Ovary (tissue), 9 donors: ENCODE results near the gene IQGAP2. TPM values are rescaled to one million over a fixed set of nuclear protein-coding genes. Genes with fewer than 3 reads are reported as not detected.

Source experiments
- DNase-seq, 5 donors: peaks; one replicate each; pipeline ENCODE4 v3.0.0-alpha.2; 2019 to 2020
- H3K27ac ChIP-seq, 2 donors: fragments of 200-600 bp; one replicate each; pipeline versions ENCODE4 v1.5.1 to v1.8.0; 2019 to 2022
- H3K27me3 ChIP-seq: fragments of 200-600 bp; one replicate; pipeline ENCODE4 v1.8.0; 2022
- H3K36me3 ChIP-seq: fragments of 200-600 bp; sonication (generic); one replicate; pipeline ENCODE4 v1.5.1; 2019
- H3K4me1 ChIP-seq: one replicate; pipeline ENCODE4 v1.8.1; 2013; ENCODE audit warnings: mild to moderate bottlenecking, moderate library complexity; ENCODE audit not compliant: insufficient read depth
- H3K4me3 ChIP-seq: fragments of 200-600 bp; sonication (generic); one replicate; pipeline ENCODE4 v1.5.1; 2017
- H3K9me3 ChIP-seq, 2 donors: fragments of 200-600 bp in 1 of 2; sonication (generic) in 1 of 2; one replicate each; pipeline versions ENCODE4 v1.5.1 to v1.8.1; 2013 to 2019; ENCODE audit warnings: mild to moderate bottlenecking in 1 of 2, moderate library complexity in 1 of 2
- EP300 ChIP-seq: sonication (generic); formaldehyde crosslinking; IDR thresholded peaks from one replicate; pipeline ENCODE4 v1.6.1; 2017; ENCODE audit warnings: antibody characterized with exemption
- POLR2A ChIP-seq: fragments of 450-650 bp; IDR thresholded peaks from one replicate; pipeline ENCODE4 v1.6.1; 2017; ENCODE audit warnings: antibody characterized with exemption, mild to moderate bottlenecking, moderate library complexity
- WGBS, 3 donors: extraction: QIAGEN DNeasy Blood & Tissue Kit in 1 of 3; methylation state at CpG; one replicate each; pipeline versions ENCODE4 v1.1.5 to v1.1.7; 2013 to 2017; 5-methylcytosine and 5-hydroxymethylcytosine counted together
- intact Hi-C, 4 donors: fragments of 100-400 bp; cut with DNase I; formaldehyde crosslinking; loops; one replicate each; pipeline versions ENCODE4 v1.11.0 to v1.15.1; 2022 to 2023
- polyA plus RNA-seq, 2 donors: library from polyadenylated mRNA; stranded (reverse); fragments of 200-250 nt in 1 of 2; fragments of 350-450 nt in 1 of 2; fragmentation: Illumina TruSeq in 1 of 2; extraction: RNeasy Lipid Tissue Mini Kit (QIAGEN cat#74804) in 1 of 2; gene quantifications; one replicate each; pipeline ENCODE4 v1.2.3, GENCODE V29; 2013 to 2014
- total RNA-seq, 7 donors: library from RNA; depleted of rRNA in 2 of 7; stranded (reverse); fragments of >200 nt in 2 of 7; fragmentation: NEBNext Ultra II Directional in 3 of 7; extraction: Animal tissue kit (Norgen Biotek cat#: 25700) in 3 of 7; gene quantifications; one replicate each; pipeline versions ENCODE4 v1.1.0 to v1.2.4, GENCODE V29; 2016 to 2023
- TF ChIP-seq, protein P1 (sequence below), 3 donors: fragments of 450-650 bp in 2 of 3; fragments of 200-600 bp in 1 of 3; IDR thresholded peaks; one replicate each; pipeline versions ENCODE4 v1.5.1 to v1.8.0; 2016 to 2022; ENCODE audit warnings: antibody characterized with exemption in 3 of 3, mild to moderate bottlenecking in 1 of 3
- donor health status: DM: no; HTN: no; CAD: no; lungs with moderate emphysema.
- donor health status: DM: no; HTN: no; CAD: no.
- donor health status: Bipolar disorder and iron deficiency.
- donor health status: DM: yes; HTN: yes; CAD: no.
- donor health status: DM: no; HTN: no; CAD: no.
- donor health status: DM: yes; HTN: yes; CAD: no.

The IQGAP2 gene
- total and polyA plus RNA-seq, 9 donors = 8.6 to 27.6 (median 13.9) TPM

- intact Hi-C loops = no loop called here
- Histone ChIP-seq H3K27me3 (no peaks in the 10 kb centered on the region), H3K4me3 (no peak overlapping the region), H3K4me1 (no peaks in the 10 kb centered on the region), H3K9me3 (no peaks in the 10 kb centered on the region), H3K36me3 (no peaks in the 10 kb centered on the region), H3K27ac (no peak overlapping the region)
- no peak for DNase-seq
- TF ChIP-seq, protein P1, sequence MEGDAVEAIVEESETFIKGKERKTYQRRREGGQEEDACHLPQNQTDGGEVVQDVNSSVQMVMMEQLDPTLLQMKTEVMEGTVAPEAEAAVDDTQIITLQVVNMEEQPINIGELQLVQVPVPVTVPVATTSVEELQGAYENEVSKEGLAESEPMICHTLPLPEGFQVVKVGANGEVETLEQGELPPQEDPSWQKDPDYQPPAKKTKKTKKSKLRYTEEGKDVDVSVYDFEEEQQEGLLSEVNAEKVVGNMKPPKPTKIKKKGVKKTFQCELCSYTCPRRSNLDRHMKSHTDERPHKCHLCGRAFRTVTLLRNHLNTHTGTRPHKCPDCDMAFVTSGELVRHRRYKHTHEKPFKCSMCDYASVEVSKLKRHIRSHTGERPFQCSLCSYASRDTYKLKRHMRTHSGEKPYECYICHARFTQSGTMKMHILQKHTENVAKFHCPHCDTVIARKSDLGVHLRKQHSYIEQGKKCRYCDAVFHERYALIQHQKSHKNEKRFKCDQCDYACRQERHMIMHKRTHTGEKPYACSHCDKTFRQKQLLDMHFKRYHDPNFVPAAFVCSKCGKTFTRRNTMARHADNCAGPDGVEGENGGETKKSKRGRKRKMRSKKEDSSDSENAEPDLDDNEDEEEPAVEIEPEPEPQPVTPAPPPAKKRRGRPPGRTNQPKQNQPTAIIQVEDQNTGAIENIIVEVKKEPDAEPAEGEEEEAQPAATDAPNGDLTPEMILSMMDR (IDR thresholded peaks at IDR 0.05) = no peak
- TF ChIP-seq POLR2A (no peak), EP300 (no peak)
- WGBS, 3 donors = 73 to 86% (median 80%) methylated on average over 4 of the region's 4 CpGs
Measured at GRCh38 chr5:76728965-76729364, 325.9 kb downstream of the IQGAP2 start.

GRCh38 chr5:76729373-76730290, 326.5 kb downstream of the IQGAP2 start:
- no peak for DNase-seq
- H3K9me3 ChIP-seq = no peaks in the 10 kb centered on the region
- H3K4me3 ChIP-seq = no peak overlapping the region
- intact Hi-C loops = no loop called here
- H3K27ac ChIP-seq = no peak overlapping the region
- H3K27me3 ChIP-seq = no peaks in the 10 kb centered on the region
- no peaks in the 10 kb centered on the region for H3K36me3 ChIP-seq
- no peak for TF ChIP-seq EP300
- 95 to 97% (median 95%) methylated on average over 5 of the region's 5 CpGs for WGBS, 3 donors
- H3K4me1 ChIP-seq = no peaks in the 10 kb centered on the region

GRCh38 chr5:76732405-76733048, 329.4 kb downstream of the IQGAP2 start:
- intact Hi-C loops = no loop called here
- DNase-seq = no peak
- Histone ChIP-seq H3K27ac (no peak overlapping the region), H3K27me3 (no peaks in the 10 kb centered on the region), H3K4me3 (no peak overlapping the region), H3K4me1 (no peaks in the 10 kb centered on the region), H3K9me3 (no peaks in the 10 kb centered on the region), H3K36me3 (no peaks in the 10 kb centered on the region)
- 83 to 92% (median 87%) methylated on average over 15 of the region's 15 CpGs for WGBS, 3 donors
- TF ChIP-seq POLR2A (no peak), EP300 (no peak)
- TF ChIP-seq, protein P1 (IDR thresholded peaks at IDR 0.05) = no peak

GRCh38 chr5:76733049-76733417, 329.9 kb downstream of the IQGAP2 start:
- WGBS, 3 donors = 94 to 95% (median 95%) methylated on average over 13 of the region's 13 CpGs
- H3K9me3 ChIP-seq = no peaks in the 10 kb centered on the region
- no peaks in the 10 kb centered on the region for H3K36me3 ChIP-seq
- no peak overlapping the region for H3K4me3 ChIP-seq
- DNase-seq = no peak
- TF ChIP-seq, protein P1 (IDR thresholded peaks at IDR 0.05) = no peak
- TF ChIP-seq EP300 (no peak), POLR2A (no peak)
- H3K27ac ChIP-seq = no peak overlapping the region
- H3K4me1 ChIP-seq = no peaks in the 10 kb centered on the region
- no peaks in the 10 kb centered on the region for H3K27me3 ChIP-seq
- intact Hi-C loops = no loop called here
